ENCODE results near the gene GLB1L.

GLB1L gene

DNA sequence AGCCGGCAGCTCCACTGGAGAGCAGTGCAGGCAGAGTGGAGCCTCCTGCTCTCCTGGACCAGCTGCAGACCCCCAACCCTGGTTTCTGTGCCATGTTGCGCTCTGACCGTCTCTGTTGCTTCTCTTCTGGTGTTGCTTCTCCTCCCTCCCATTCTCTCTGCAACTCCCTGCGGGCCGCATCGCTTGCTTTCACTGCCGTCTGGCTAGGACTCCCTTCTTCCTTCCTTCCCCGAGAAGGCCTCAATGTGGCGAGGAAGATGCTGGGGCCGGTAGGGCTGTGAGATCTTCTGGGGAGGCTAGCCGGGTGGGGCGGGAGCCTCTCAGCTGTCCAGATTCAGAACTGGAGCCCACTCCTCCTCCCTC is 40.1 kb upstream of the GLB1L start:
- TF ChIP-seq, protein P1, sequence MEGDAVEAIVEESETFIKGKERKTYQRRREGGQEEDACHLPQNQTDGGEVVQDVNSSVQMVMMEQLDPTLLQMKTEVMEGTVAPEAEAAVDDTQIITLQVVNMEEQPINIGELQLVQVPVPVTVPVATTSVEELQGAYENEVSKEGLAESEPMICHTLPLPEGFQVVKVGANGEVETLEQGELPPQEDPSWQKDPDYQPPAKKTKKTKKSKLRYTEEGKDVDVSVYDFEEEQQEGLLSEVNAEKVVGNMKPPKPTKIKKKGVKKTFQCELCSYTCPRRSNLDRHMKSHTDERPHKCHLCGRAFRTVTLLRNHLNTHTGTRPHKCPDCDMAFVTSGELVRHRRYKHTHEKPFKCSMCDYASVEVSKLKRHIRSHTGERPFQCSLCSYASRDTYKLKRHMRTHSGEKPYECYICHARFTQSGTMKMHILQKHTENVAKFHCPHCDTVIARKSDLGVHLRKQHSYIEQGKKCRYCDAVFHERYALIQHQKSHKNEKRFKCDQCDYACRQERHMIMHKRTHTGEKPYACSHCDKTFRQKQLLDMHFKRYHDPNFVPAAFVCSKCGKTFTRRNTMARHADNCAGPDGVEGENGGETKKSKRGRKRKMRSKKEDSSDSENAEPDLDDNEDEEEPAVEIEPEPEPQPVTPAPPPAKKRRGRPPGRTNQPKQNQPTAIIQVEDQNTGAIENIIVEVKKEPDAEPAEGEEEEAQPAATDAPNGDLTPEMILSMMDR (IDR thresholded peaks at IDR 0.05; ENCODE audit: low read depth, low read length), result no peak
- no peak overlapping the region for H3K4me3 ChIP-seq (ENCODE audit: low read depth, low read length)

DNA sequence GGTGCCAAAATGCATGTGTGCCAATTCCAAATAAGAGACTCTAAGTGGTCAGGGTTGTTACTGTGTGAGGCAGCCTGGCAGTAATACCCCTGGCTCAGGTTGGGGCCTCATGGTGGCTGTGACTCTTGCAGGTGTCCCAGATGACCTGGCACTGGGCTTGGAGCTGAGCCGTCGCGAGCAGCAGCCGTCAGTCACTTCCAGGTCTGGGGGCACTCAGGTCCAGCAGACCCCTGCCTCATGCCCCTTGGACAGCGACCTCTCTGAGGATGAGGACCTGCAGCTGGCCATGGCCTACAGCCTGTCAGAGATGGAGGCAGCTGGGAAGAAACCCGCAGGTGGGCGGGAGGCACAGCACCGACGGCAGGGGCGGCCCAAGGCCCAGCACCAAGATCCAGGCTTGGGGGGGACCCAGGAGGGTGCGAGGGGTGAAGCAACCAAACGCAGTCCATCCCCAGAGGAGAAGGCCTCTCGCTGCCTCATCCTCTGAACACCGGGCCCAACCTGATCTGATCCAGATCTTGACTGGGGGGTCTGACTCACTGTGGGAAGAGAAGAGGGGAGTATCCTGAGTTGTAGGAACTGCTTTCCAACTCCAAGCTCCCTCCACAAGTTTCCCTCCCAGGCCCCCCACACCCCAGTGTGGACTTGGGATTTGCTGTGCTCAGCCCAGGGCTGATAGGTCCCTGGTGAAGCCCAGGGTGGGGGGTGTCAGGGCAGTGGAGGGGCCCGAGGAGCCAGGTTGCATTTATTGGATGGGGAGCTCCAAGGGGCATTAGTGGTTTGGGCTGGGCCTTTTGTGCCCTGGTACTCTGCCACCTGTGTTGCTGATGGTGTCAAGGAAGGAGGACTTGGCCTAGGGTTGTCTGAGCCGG is 39.5 kb upstream of the GLB1L start:
- TF ChIP-seq, protein P1 (IDR thresholded peaks at IDR 0.05; ENCODE audit: low read depth, low read length), result no peak
- no peak overlapping the region for H3K4me3 ChIP-seq (ENCODE audit: low read depth, low read length)

DNA sequence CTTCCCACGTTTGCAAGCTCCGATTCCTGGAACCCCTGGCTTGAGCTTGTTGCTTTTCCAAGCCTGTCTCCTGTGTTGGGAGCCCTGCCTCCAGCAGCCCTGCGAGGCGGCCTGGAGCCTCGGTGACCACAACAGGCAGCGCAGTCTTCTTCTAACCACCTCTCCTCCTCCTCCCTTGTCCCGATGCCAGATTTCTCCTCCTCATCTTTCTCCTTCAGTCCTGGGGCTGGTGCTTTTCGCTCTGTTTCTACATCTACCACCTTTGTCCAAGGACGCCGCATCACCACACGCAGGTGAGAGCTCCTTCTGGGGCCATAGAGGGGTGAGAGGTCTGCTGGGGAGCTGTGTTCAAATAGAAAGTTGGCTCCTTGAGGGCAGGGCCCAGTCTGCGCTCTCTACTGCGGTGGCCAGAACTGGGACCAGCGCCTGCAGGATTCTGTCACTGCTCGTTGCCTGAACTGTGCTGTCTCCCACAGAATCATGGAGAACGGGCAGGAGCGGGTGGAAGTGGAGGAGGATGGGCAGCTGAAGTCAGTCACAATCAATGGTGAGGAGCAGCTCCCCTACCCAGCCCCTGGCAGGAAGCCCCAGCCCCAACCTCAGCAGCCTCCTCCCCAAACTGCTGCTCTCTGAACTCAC is 37.8 kb upstream of the GLB1L start:
- TF ChIP-seq, protein P1 (IDR thresholded peaks at IDR 0.05; ENCODE audit: low read depth, low read length), result no peak
- H3K4me3 ChIP-seq (ENCODE audit: low read depth, low read length), result no peak overlapping the region

DNA sequence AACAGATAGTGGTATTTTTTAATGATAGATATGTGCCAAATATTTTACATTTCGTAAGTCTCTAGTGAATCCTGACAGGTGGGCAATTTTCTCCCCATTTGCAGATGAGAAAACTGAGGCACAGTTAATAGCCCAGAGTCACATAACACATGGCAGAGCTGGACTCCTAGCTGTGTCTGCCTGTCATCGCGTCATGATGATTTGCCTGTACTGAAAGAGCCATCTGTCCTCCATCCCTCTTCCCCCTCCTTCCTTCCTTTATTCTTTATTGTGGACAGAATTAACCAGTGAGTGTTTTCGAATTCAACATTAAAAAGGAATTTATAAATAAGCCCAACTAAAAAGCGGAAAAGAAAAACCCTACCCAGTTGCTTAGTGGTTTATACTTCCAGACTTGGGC is 37.1 kb upstream of the GLB1L start:
- TF ChIP-seq, protein P1 (IDR thresholded peaks at IDR 0.05; ENCODE audit: low read depth, low read length), result no peak
- H3K4me3 ChIP-seq (ENCODE audit: low read depth, low read length), result no peak overlapping the region

DNA sequence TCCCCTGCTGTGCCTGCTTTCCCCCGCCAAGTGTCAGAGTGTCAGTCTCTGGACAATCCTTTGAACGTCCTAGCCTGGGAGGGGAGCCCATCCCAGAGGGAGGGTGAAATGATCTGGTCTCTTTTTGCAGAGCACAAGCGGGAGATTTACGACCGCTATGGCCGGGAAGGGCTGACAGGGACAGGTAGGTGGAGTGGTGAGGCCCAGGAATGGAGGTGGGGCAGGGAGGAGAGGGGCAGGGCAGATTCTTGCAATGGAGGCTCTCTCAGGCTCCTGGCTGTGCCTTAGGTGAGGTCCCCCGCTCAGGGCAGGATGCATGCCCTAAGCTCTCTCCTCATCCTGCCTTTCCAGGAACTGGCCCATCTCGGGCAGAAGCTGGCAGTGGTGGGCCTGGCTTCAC is 36.3 kb upstream of the GLB1L start:
- no peak overlapping the region for H3K4me3 ChIP-seq (ENCODE audit: low read depth, low read length)
- TF ChIP-seq, protein P1 (IDR thresholded peaks at IDR 0.05; ENCODE audit: low read depth, low read length), result no peak

DNA sequence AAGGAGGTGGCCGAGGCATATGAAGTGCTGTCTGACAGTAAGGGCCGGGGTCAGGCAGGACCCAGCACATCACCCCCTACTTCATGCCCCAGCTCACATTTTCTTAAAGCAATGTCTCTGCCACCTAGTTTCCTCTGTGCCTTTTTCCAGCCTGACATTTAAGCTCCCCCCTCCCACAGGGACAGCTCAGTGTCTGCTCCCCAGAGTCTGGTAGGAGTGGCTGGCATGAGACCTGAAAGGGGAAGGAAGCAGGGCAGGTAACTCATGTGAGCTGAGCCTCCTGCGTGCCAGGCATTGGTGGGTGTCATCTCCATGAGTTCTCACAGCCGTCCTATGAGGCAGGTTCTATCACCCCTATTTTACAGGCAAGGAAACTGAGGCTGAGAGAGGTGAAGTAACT is 35.4 kb upstream of the GLB1L start:
- TF ChIP-seq, protein P1 (IDR thresholded peaks at IDR 0.05; ENCODE audit: low read depth, low read length), result no peak
- H3K4me3 ChIP-seq (ENCODE audit: low read depth, low read length), result no peak overlapping the region; the same call in 1 of the 2 replicates

DNA sequence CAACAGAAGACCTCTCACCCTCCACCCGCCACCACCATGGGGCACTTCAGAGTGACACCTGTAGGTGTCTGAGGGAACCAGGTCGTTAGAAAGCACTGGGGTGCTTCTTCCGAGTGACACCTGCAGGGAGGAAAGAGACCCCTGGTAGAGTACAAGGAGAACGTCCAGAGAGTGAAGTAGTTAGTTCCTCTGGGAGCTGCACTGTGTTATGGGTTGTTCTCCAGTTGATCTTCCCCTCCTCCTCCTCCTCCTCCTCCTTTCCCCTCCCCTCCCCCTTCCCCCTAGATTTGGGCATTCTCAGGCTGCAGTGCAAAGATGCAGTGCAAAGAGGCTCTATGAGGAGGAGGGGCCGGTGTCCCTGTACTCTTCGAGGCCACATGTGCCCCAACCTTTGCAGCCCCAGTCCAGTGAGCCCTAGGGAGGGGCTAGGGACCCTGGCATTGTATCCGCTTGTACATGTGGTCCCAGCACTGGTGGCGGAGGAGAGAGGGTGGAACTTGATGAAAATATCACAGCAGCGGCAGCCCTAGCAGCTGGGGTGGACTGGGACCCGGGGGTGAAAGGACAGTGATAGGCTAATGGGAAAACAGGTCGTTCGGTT is 34.8 kb upstream of the GLB1L start:
- peak overlapping the region; percentile 61 for H3K4me3 ChIP-seq (ENCODE audit: low read depth, low read length)
- TF ChIP-seq, protein P1 (IDR thresholded peaks at IDR 0.05; ENCODE audit: low read depth, low read length), result no peak
